Kidney capillary endothelial cell (primary cell): Measurements from ENCODE around the gene CORO2B.

Experiments used
- DNase-seq: peaks from one replicate; pipeline ENCODE4 v3.0.0-alpha.2; 2018; ENCODE audit warnings: low spot score

The CORO2B gene

DNA sequence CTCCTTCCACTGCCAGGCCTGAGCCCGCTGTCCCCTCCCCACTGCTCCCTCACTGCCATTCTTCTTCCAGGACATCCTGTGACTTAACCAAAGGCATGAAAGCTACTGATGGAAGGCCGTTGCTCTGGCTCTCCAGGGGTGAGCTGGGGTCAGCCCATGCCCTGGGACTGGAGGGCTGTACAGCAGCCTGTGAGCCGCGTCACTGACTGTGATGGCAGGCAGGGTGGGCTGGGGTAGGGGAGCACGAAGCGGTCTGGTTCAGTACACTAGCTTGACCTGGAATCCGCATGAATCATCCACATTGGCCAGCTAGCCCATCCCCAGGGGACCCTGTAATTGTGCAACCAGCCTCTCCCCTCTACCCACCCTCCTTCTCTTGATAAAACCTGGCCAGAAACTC is 30.8 kb downstream of the CORO2B start:
- no peak for DNase-seq

DNA sequence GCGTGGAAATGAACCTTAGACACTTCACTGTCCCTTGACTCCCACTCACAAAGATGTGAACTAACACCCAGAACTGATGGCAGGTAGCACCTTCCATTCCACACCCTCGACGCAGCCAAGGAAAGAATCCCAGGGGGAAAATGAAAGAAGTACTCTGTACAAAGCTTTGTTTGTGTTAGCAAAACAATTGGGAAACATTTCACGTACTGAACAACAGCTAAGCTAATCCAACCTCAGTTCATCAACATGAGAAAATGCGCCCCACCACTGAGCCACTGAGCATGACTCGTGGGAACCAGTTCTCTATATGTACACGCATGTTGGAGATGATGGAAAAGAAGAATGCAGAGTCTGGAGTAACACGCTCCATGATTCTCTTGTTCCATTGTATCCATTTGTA is 32.0 kb downstream of the CORO2B start:
- no peak for DNase-seq

DNA sequence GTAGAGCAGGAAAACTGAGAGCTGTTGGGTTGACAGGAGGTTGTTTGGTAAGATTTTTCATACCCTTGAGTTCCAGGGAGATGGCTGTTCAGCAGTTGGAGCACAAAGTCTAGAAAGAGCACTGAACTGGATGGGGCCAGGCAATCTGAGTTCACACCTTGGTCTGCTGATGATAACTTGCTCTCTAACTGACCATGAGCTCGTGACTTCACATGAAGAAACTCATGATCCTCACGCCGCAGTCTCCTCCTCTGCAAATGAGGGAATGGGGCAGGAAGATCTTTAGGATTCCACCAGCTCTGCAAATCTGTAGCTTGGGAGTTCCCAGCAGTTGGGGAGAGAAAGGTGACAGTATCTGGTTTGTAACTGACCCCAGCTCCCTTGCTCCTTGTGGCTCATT is 33.7 kb downstream of the CORO2B start:
- no peak for DNase-seq

DNA sequence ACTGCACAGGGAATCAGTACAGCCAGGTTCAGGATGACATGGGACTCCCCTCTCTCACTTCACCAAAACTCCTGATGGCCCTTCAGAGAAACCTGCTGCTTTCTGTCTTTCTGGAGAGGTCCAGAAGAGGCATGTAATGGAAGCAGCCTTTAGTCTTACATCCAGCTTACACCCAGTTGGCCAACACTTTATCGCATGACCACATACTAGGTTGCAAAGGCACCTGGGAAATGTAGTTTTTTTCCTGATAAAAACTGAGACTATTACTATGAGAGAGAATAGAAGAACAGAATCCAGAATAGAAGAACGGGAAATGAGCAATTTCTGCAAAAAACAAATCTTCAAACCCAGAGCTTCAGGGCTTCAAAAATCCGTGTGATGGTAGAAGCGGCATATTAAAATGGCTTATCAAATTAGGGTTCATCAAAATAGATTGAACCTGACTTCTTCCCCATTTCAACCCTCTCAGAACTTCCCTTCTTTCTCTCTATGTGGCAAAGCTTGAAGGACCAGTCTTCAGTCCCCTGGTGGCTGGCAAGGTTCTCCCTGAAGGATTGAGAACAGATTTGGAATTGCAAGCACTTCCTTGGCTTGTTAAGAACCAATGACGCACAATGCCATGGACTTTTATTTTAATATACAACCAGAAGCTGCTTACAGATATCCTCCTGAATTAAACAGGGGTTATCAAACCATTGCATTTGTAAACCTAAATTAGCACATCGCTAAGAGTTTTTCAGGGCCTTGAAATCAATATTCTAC is 34.4 kb downstream of the CORO2B start:
- DNase-seq = no peak

DNA sequence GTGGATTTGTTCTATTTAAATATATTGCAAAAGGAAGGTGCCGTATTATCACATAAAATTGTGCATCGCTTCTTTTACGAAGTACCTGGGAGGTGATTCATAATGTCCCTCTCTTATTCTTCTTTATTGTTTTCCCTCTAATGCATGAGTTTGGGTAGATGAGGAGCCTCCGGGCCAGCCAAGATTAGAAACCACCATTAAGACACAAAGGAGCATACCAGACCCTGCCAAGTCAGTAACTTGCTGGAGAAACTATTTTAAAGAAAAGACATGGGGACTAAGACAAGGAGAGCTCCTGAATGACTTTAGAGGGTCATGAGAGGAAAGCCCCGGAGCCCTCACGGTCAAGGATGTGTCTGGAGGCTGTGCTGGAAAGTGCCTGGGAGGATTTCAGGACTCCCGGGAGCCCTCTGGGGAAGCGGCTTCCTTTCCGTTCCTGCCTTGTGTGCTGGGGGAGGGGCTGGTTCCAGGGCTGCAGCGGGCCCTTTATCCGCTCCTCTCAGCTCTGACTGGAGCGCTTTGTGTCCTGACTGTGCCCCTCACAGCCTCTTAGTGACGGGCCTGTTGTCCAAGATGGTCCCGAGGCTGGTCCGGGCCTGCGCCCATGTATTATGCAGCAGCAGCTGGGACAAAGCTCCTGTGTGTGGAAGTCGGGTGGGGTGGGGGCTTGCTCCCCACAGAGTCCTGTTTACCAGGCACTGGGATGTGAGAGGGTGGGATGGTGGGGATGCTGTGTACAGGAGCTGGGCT is 35.7 kb downstream of the CORO2B start:
- peak; percentile 42 for DNase-seq

DNA sequence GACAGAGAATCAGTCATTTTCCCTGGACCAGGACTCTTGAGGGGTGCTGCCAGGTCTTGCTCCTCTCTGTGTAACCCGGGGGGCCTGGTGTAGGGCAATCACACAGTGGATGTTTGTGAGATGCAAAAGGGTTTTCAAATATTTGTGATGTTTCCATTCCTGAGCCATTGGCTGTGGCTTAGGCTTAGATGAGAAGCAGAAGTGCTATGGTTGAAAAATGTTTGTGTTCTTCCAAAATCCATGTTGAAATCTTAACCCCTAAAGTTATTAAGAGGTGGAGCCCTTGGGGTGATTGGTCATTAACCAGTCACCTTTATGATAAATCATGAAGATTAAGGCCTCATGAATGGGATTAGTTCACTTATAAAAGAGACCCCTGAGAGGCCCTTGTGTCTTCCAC is 36.5 kb downstream of the CORO2B start:
- no peak for DNase-seq

DNA sequence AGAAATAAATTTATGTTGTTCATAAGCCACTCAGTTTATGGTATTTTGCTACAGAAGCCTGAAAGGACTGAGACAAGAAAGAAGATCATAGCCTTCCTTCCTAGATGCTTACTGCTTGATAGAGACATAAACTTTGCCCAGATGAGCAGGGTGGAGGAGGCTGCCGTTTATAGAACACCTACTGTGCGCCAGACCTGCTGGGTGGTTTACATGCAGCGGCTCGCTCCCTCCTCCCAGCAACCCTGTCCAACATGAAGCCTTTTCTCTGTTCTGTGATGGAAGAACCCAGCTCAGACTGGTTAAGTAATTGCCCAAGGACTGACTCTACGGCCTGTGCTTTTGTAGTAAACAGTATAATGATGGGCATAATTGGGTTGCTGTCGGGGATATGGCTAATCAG is 37.0 kb downstream of the CORO2B start:
- DNase-seq = no peak

DNA sequence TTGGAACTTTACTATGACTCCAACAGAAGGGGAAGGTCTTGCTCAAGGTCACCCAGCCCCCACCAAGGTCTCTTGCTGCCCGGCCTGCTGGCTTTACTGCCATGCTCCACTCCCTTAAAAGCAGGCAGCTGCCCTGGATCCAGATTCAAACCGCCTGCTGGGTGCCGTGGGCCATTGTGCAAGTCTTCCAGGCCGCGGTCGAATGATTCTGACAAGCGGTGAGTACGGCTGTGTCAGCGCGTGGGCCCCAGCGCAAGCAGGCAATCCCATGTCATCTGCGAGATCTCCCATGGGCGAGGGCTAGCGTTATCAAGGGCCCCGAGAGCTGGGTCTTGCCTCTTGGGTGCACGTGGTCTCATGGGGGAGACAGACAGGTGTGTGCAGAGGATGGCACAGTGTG is 37.6 kb downstream of the CORO2B start:
- DNase-seq = no peak

DNA sequence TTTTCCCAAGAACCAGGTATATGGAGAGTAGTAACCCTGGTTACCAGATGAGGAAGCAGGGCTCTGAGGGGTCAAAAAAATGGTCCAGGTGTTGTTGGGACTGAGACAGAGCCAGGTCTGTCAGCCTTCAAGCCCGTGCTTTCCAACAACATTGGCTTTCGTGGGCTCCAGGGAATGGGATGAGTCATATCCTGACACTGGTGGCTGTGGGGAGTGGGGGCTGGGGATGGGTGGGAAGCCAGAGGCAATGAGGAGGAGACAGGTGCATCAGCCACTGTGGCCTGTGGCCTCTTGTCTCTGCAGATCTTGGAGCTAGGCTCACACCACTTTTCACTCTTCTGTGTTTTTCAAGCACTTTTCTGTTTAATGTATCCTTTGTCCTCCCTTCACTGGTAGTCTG is 38.2 kb downstream of the CORO2B start:
- no peak for DNase-seq

DNA sequence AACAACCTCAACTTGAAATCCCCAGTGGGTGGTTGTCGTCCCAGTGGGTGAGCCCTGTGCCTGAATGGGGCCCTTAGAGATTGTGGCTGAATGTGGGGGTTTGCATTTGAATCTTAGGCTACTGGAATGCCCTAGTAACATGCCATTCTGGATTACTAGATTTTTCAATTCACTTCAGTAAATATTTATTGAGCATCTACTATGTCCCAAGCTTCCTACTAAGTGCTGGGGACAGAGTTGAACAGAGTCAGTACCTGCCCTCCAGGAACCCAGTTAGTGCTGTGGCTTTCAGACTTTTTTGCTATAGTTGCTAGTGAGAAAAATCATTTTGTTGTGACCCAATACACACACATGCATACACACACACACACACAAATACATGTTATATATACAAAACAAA is 39.0 kb downstream of the CORO2B start:
- no peak for DNase-seq

DNA sequence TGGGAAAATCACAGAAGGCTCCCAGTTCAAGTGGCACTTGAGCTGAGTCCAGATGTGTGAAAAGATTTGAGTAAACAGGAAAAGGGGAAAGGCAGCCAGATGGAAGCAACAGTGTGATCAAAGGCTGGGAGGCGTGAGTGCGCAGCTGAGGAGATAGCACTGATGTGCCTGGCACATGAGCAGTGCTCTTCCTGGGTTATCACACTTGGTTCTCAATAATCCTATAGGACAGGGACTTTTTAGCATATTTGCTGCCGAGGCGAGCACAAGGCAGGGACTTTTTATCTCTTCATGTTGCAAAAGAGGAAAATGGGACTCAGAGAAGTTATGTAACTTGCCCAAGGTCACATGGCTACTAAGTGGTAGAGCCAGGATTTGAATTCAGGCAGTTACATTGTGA is 39.6 kb downstream of the CORO2B start:
- DNase-seq = no peak

DNA sequence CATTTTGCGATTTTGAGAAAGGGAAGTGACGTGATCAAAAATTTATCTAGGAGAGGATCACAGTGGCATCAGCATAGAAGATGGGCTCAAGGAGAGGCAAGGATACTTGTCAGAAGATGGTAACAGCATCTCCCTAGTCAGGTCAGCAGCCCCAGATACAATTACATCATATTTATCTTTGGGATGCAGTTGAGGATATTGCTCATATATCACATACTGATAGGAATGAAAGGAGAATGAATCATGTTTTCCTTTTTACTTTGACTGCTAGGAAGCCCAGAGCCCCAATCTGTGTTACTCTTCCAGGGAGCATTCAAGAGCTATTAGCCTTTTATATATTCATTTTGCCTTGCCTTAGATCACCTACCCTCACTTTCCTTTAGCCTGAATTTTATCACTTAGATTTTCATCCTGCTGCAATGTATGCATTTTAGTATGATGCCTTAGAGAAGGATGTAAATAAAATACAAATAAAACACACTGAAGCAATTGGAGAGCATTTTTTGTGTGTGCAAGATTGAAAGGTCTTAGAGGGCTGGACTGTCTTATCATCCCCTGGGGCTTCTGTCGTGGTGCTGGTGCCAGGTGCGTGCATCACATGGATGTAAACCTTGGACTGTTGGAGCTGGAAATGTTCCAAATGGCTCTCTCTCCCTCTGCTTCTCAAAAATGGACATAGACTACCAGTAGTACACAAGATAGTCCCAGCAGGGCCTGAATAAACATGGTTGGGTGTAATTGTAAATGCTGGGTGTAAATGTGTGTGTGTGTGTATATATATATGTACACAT is 40.3 kb downstream of the CORO2B start:
- peak; percentile 78 for DNase-seq

DNA sequence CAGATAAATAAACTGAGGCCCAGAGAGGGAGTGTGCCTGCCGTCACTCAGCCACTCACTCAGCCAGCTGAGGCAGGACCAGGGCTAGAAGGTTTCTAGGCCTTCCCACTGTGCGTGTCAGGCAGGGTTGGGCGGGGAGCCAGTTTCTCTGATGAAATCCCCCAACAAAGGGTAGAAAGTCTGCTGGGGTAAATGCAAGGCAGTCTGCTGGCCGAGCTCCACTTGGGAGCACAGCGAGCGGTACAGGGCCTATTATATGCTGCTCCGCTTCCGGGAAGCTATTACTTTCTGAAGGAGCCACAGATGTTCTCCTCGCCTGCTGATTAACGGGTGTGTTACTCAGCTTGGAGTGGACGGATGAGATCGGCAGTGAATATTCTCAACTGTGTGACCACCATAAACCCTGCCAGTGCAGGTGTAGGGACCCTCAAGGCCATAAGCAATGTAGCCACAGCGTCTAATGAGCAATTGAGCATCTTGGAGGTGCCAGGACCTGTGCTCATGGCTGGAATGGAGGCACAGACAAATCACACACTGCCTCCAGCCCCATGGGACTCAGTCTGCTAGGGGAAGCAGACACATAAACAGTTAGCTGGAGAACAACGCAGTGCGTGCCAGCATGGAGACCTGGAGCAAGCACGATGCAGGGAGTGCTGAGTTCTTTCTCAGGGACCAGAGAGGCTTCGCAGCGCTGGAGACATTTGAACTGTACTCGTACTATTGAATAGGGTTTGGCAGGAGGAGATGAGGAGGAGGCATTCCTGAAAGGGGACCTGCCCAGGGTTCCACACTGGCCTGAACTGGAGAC is 42.1 kb downstream of the CORO2B start:
- DNase-seq = no peak

DNA sequence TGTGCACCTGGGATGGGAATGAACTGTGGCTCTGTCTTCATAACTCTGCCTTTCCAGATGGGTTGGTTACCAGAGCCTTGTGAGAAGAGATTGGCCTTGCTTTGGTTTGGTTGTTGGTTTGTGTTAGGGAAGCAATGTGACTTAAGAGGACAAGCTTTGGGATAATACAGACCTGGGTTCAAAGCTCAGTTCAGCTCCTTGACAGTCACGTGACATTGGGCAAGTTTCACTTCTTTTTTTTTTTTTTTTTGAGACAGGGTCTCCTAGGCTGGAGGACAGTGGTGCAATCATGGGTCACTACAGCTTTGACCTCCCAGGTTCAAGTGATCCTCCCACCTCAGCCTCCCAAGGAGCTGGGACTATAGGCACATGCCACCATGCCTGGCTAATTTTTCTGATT is 42.7 kb downstream of the CORO2B start:
- DNase-seq = no peak

DNA sequence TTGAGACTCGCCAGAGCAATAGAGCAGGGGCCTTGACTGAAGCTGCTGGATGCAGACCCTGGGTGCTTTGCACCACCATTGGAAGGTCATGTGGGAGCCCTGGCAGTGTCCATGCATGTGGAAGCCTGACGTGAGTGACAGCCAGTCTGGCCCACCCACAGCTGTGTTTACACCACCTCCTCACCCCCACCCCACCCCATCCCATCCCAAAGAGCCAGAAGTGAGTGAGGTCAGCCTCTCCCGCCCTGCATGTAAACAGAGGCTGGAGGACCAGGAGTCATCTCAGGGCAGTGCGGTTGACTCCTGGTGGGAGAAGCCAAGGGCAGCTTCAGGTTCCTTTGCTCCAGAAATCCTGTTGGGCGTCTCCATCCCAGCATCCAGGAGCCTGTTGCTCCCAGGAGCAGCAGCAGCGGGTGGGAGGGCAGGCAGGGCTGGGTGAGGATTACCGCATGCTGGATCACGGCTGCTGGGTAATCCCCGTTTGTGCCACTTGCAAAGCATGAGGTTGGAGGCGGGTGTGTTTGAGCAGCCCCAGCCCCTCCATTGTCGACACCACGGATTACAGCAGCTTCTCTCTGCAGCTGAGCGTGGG is 44.6 kb downstream of the CORO2B start:
- DNase-seq = no peak

DNA sequence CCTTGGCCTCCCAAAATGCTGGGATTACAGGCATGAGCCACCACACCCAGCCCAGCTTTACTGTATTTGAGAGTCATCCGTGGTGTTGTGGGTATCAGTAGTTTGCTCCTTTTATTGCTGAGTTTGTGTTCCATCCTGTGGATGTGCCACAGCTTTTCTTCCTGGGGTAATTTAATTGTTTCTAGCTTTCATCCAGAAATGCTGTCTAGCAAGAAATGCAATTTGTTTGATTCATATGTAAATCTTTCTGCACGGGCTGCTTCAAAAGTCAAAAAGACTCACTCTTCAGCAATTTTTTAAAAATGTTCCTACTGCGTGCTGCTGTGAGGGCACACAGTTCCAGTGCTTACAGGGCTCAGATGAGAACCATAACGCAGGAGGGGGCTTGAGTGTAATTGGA is 47.1 kb downstream of the CORO2B start:
- no peak for DNase-seq

DNA sequence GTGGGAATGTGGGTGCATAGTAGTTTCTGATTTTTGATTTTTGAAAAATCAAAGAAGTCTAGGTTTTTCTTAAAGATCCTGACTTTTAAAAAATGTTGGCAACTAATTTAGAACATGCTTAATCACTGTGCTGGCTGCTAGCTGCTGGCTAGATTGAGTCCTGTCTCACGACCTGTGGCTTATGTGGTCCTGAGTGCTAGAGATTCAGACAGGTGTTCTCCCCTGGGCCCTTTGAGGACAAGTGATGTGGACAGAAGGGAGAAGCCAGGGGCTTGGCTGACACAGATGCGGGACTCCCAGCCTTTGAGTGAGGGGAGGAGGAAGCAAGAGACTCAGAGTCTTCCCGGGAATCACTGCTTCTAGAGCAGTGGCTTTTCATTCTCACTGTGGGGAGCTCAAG is 47.5 kb downstream of the CORO2B start:
- no peak for DNase-seq

DNA sequence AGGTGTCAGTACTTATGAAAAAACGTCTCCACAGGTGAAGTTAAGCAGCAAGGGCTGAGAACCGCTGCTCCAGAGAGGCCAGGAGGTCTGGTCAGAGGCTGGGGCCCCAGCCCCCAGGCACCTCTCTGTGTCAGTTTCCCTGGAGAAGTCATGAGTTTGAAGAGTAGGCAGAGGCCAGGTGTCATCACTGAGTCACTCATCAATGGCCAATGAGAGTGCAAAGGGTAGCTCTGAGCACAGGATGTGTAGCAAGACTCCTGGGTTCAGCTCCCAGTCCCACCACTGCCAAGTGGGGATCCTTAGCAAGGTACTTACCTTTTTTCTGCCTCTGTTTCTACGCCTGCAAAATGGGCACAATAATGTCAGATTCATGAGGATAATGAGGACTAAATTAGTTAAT is 47.9 kb downstream of the CORO2B start:
- DNase-seq = no peak

DNA sequence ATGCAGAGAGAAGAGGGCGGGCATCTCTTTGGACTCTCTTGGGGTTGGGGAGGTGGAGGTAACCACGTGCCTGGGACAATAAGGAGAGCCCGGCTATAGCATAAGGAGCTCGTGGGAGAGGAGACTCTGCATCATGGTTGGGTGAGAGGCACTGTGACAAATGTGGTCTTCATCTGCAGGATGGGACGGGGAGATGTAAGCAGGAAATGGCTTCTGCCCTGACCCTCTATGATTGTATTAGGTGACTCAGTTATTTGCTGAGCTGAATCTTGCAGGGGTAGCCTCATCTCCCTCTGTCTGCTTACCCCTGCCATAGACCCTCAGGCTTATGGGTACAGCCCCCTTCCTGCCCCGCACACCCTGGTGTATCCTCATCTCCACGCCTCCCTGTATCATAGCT is 48.7 kb downstream of the CORO2B start:
- DNase-seq = no peak

DNA sequence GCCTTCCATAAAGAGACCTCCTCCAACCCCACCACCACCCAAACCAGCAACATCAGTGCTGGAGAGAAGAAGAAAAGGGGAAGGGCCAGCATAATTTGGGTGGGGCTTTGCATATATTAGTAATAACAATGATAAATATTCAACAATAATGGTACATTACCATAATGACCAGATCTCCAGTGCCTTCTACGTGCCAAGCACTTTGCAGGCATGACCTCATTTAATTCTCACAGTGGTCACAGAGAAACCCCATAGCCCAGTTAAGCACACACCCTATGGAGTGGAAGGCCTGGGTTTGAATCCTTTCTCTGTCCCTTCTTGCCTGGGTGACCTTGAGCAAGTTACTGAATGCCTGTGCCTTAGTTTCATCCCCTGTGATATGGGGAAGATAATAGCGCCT is 49.2 kb downstream of the CORO2B start:
- no peak for DNase-seq

DNA sequence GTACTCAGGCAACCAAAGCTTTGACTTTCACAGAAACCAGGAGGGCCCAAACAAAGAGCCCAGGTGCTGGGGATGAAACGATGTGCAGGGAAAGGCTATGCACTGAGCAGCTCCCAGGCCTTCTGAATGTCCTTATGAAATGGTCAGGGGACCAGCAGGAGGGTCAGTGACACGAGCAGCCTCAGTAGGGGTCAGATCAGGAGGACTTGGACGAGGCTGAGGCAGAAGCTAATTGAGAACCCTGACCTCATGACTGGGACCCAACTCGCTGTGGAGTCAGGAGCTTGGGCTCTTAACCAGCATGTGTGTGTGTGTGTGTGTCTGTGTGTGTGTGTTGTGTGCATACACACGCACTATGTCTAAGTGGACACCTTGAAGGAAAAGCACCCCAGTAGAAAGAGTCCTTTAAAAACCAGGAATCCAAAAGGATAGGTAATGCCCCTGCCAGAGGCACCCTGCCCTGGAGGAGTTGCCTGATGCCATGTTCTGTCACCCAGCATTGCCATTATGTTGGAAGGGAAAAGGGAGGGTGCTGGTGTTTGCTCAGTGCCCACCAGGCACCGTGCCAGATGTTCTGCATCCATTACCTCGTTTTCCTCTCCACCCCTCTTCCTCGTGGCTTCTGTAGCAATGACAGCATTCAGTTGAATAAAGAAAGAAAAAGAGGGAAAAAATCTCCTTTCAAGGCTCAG is 50.9 kb downstream of the CORO2B start:
- no peak for DNase-seq
